ENCODE measurements around the gene FAM78B.

Gene FAM78B

DNA sequence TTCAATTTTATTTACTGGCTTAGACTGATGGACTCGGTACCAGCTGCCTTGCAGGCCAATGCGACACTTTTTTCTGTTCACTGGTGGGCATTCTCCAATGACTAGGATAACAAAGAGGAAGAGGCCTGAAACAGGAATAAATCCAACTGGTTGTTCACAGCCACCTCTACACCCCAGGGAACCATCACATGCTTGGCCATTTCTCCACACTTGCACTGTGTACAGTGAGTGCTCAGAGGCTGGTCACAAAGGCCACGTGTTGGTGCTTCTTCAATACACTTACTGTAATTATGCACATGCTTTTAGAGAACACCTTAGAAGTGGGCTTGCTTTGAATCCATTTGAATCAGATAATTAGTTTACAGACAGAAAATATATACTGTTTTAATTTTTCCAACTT, 113.4 kb downstream of the FAM78B start:
- TF ChIP-seq, protein P1, sequence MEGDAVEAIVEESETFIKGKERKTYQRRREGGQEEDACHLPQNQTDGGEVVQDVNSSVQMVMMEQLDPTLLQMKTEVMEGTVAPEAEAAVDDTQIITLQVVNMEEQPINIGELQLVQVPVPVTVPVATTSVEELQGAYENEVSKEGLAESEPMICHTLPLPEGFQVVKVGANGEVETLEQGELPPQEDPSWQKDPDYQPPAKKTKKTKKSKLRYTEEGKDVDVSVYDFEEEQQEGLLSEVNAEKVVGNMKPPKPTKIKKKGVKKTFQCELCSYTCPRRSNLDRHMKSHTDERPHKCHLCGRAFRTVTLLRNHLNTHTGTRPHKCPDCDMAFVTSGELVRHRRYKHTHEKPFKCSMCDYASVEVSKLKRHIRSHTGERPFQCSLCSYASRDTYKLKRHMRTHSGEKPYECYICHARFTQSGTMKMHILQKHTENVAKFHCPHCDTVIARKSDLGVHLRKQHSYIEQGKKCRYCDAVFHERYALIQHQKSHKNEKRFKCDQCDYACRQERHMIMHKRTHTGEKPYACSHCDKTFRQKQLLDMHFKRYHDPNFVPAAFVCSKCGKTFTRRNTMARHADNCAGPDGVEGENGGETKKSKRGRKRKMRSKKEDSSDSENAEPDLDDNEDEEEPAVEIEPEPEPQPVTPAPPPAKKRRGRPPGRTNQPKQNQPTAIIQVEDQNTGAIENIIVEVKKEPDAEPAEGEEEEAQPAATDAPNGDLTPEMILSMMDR (IDR thresholded peaks at IDR 0.05; ENCODE audit: insufficient read depth, low read depth, low read length, missing control alignments): no peak
- H3K4me3 ChIP-seq (ENCODE audit: low read depth, low read length): no peak overlapping the region
- no peak for DNase-seq (ENCODE audit: low read depth)

GRCh38 chr1:166040202-166040997, 126.4 kb downstream of the FAM78B start:
- TF ChIP-seq, protein P1 (IDR thresholded peaks at IDR 0.05; ENCODE audit: insufficient read depth, low read depth, low read length, missing control alignments): no peak
- no peak overlapping the region for H3K4me3 ChIP-seq (ENCODE audit: low read depth, low read length)
- DNase-seq (ENCODE audit: low read depth): no peak

GRCh38 chr1:166039436-166040201, 127.2 kb downstream of the FAM78B start:
- TF ChIP-seq, protein P1 (IDR thresholded peaks at IDR 0.05; ENCODE audit: insufficient read depth, low read depth, low read length, missing control alignments): no peak
- DNase-seq (ENCODE audit: low read depth): peak; percentile 4
- no peak overlapping the region for H3K4me3 ChIP-seq (ENCODE audit: low read depth, low read length)

GRCh38 chr1:166036092-166036491, 130.7 kb downstream of the FAM78B start:
- no peak for DNase-seq (ENCODE audit: low read depth)
- TF ChIP-seq, protein P1 (IDR thresholded peaks at IDR 0.05; ENCODE audit: insufficient read depth, low read depth, low read length, missing control alignments): no peak
- H3K4me3 ChIP-seq (ENCODE audit: low read depth, low read length): no peak overlapping the region

- H3K4me3 ChIP-seq (ENCODE audit: low read depth, low read length): no peak overlapping the region
- TF ChIP-seq, protein P1 (IDR thresholded peaks at IDR 0.05; ENCODE audit: insufficient read depth, low read depth, low read length, missing control alignments): no peak
- DNase-seq (ENCODE audit: low read depth): no peak
Measured at GRCh38 chr1:166032572-166033371, 134.0 kb downstream of the FAM78B start.

- H3K4me3 ChIP-seq (ENCODE audit: low read depth, low read length): no peak overlapping the region
- DNase-seq (ENCODE audit: low read depth): no peak
- TF ChIP-seq, protein P1 (IDR thresholded peaks at IDR 0.05; ENCODE audit: insufficient read depth, low read depth, low read length, missing control alignments): no peak
Measured at GRCh38 chr1:166031932-166032571, 134.7 kb downstream of the FAM78B start.

All from GM12865 (cell line).